ENCODE measurements around the gene FSIP1.
A peak's percentile ranks its signal among the peaks of the same experiment; 100 is the strongest.

Gene FSIP1

GRCh38 chr15:39658740-39659139, 123.9 kb downstream of the FSIP1 start:
- in situ Hi-C loops (cut with HindIII; ENCODE audit: low sequenced_read_pairs), result no loop called here
- DNase-seq (ENCODE audit: low read depth), result no peak
- TF ChIP-seq CTCF (IDR thresholded peaks at IDR 0.05; ENCODE audit: low read depth, low read length, missing control alignments), result no peak
- H3K4me3 ChIP-seq (ENCODE audit: low read depth, low read length), result no peak overlapping the region

- DNase-seq (ENCODE audit: low read depth), result peak; percentile 37
Observed at GRCh38 chr15:39657668-39658067, 125.0 kb downstream of the FSIP1 start.

GRCh38 chr15:39657181-39657580, 125.5 kb downstream of the FSIP1 start:
- in situ Hi-C loops (cut with HindIII; ENCODE audit: low sequenced_read_pairs), result no loop called here
- DNase-seq (ENCODE audit: low read depth), result no peak
- H3K4me3 ChIP-seq (ENCODE audit: low read depth, low read length), result no peak overlapping the region
- TF ChIP-seq CTCF (IDR thresholded peaks at IDR 0.05; ENCODE audit: low read depth, low read length, missing control alignments), result no peak

More at GRCh38 chr15:39657668-39658067, 125.0 kb downstream of the FSIP1 start:
- TF ChIP-seq CTCF (IDR thresholded peaks at IDR 0.05; ENCODE audit: low read depth, low read length, missing control alignments), result no peak
- no peak overlapping the region for H3K4me3 ChIP-seq (ENCODE audit: low read depth, low read length)
- in situ Hi-C loops (cut with HindIII; ENCODE audit: low sequenced_read_pairs), result no loop called here

GRCh38 chr15:39654304-39654703, 128.3 kb downstream of the FSIP1 start:
- H3K4me3 ChIP-seq (ENCODE audit: low read depth, low read length), result no peak overlapping the region
- in situ Hi-C loops (cut with HindIII; ENCODE audit: low sequenced_read_pairs), result no loop called here
- no peak for DNase-seq (ENCODE audit: low read depth)
- no peak for TF ChIP-seq CTCF (IDR thresholded peaks at IDR 0.05; ENCODE audit: low read depth, low read length, missing control alignments)

GRCh38 chr15:39651881-39652280, 130.8 kb downstream of the FSIP1 start:
- in situ Hi-C loops (cut with HindIII; ENCODE audit: low sequenced_read_pairs), result no loop called here
- no peak overlapping the region for H3K4me3 ChIP-seq (ENCODE audit: low read depth, low read length)
- TF ChIP-seq CTCF (IDR thresholded peaks at IDR 0.05; ENCODE audit: low read depth, low read length, missing control alignments), result no peak
- no peak for DNase-seq (ENCODE audit: low read depth)

- in situ Hi-C loops (cut with HindIII; ENCODE audit: low sequenced_read_pairs), result no loop called here
- DNase-seq (ENCODE audit: low read depth), result no peak
- no peak for TF ChIP-seq CTCF (IDR thresholded peaks at IDR 0.05; ENCODE audit: low read depth, low read length, missing control alignments)
- no peak overlapping the region for H3K4me3 ChIP-seq (ENCODE audit: low read depth, low read length)
Observed at GRCh38 chr15:39651295-39651694, 131.3 kb downstream of the FSIP1 start.

GRCh38 chr15:39649757-39650156, 132.9 kb downstream of the FSIP1 start:
- TF ChIP-seq CTCF (IDR thresholded peaks at IDR 0.05; ENCODE audit: low read depth, low read length, missing control alignments), result no peak
- in situ Hi-C loops (cut with HindIII; ENCODE audit: low sequenced_read_pairs), result no loop called here
- no peak for DNase-seq (ENCODE audit: low read depth)
- H3K4me3 ChIP-seq (ENCODE audit: low read depth, low read length), result no peak overlapping the region
